ENCODE measurements around the gene PODXL.

DNA sequence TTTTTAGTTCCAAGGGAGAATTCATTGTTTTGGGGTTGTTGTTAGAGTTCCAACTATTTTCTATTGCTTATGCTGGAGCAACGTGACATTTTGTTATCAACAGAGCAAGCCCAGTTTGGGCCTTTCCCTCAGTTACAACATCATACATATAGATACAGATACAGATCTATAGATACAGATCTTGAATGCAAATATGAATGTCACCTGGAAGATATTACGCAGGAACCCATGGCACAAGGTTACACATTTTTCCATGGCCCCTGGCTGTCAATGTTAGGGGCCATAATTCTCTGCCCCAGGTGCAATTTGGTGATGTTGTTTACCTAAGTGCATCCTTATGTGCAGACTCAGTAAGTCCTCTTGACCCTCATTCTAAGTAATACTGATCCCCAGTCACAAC, 3.6 kb upstream of the PODXL start:
- TF ChIP-seq, protein P1, sequence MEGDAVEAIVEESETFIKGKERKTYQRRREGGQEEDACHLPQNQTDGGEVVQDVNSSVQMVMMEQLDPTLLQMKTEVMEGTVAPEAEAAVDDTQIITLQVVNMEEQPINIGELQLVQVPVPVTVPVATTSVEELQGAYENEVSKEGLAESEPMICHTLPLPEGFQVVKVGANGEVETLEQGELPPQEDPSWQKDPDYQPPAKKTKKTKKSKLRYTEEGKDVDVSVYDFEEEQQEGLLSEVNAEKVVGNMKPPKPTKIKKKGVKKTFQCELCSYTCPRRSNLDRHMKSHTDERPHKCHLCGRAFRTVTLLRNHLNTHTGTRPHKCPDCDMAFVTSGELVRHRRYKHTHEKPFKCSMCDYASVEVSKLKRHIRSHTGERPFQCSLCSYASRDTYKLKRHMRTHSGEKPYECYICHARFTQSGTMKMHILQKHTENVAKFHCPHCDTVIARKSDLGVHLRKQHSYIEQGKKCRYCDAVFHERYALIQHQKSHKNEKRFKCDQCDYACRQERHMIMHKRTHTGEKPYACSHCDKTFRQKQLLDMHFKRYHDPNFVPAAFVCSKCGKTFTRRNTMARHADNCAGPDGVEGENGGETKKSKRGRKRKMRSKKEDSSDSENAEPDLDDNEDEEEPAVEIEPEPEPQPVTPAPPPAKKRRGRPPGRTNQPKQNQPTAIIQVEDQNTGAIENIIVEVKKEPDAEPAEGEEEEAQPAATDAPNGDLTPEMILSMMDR (IDR thresholded peaks at IDR 0.05): no peak
- no peak for TF ChIP-seq EP300 (IDR thresholded peaks at IDR 0.05)
- TF ChIP-seq POLR2AphosphoS5 (IDR thresholded peaks at IDR 0.05): no peak

Data from esophagus muscularis mucosa (tissue), 4 donors.